NCI-H2171 (cell line): ENCODE data around the gene GALNT17.

Experiments used
- DNase-seq: peaks from one replicate; lab custom pipeline; 2025; lab: John Stamatoyannopoulos, UW

GALNT17 gene

DNA sequence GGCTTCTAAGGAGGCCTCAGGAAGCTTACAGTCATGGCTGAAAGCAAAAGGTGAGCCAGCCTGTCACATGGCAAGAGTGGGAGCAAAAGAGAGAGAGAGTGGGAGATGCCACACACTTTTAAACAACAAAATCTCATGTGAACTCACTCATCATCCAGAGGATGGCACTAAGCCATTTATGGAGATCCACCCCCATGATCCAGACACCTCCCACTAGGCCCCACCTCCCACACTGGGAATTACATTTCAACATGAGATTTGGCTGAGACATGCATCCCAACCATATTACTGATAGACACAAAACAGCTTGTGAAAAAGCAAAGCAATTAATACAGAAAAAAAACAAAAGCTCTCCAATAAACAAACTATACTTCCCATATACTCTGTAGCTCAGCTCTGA lies 210.3 kb downstream of the GALNT17 start:
- DNase-seq: no peak

- no peak for DNase-seq
Observed at GRCh38 chr7:71343039-71343438, 211.1 kb downstream of the GALNT17 start.

GRCh38 chr7:71343892-71344291 lies 211.9 kb downstream of the GALNT17 start:
- DNase-seq: no peak

DNA sequence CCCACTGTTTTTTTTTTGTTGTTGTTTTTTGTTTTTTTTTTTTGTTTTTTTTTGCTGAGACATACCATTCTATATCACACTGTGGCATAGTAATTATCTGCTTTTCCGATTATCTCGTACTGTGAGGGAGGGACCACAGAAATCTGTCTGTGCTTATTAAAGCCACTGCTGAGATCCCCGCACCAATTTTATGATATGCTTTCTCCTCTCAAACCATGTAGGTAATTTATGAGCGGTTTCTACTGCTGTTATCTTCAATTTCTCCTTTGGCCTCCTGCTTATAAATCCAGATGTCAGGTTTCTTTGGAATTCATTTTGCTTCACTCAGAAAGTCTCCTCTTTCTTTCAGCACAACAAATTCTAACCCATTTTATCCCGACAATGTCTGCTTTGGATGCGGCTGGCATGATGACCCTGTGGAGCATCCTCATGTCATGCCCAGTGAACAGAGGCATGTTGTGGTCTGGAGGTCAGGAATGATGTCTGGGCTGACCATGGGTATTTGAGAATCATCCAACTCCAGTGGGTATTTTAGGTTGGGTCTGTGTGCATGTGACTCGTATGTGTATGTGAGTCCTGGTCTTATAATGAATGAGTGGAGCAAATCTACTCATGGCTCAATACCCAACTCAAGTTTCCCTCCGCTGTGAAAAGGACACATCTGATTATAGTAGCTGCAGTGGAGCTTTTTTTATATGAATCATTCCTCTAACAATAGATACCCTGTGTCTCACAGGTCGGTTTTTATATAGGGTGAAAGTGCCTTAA lies 213.4 kb downstream of the GALNT17 start:
- no peak for DNase-seq

GRCh38 chr7:71348821-71349681 lies 217.1 kb downstream of the GALNT17 start:
- peak; percentile 52 for DNase-seq

DNA sequence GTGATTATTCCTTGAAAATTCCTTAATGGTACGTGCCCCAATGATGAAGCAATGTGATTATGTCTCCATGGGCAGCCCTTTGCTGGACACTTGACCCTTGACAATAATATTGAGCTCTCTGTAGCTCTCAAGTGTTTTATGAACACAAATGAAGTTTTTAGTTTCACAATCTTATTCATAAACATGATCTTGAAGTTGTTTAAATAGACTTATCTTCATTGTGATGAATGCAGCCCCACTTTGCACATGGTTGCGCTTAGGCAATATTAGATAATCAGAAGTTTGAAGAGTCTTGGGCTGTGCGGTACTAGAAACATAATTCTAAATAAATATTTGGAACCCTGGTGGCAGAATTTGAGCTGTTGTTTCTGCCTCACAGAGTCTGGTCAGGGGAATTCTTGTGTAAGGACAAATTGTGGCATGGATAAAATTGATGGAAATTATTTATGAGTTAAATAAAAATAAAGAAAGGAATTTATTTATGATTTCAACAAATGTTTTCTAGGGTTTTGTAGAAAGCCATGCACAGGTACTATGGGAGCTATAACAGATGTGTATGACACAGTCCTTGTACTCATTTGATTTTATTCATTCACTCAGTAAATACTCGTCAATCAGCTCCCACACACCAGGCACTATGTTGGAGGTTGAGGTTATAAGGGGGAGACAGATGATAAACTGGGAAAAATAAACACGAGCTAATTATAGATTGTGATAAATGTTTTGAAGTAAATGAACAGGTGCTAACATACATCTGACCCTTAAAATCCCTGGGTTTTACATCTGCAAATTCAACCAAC lies 217.9 kb downstream of the GALNT17 start:
- no peak for DNase-seq

DNA sequence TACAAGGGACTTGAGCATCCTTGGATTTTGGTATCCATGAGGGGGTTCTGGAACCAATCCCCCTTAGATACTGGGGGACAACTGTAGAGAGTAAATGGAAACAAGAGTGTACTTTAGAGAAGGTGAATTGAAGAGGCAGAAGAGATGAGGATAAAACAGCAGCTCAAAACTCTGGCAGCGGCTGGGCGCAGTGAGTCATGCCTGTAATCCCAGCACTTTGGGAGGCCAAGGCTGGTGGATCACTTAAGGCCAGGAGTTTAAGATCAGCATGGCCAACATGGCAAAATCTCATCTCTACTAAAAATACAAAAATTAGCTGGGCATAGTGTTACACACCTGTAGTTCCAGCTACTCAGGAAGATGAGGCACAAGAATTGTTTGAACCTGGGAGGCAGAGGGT lies 218.7 kb downstream of the GALNT17 start:
- DNase-seq: no peak

GRCh38 chr7:71354716-71355115 lies 222.8 kb downstream of the GALNT17 start:
- no peak for DNase-seq

GRCh38 chr7:71361451-71362032 lies 229.6 kb downstream of the GALNT17 start:
- no peak for DNase-seq

DNA sequence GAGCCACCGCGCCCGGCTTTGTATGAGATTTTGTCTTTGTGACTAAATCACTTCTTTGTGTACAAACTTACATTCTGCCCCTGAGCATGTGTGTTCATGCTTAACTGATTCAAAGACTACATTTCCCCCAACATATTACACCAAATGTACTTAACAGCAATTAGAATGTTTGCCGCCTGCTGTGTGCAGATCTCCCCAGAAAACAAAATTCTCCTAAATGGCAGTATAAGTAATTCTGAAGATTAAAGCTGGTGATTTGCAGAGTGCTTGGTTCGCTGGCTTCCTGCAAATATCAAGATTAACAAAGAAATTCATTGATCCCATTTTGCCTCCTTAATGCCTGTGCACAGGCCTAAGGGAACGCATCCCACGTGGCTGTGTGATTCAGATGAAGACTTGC lies 230.3 kb downstream of the GALNT17 start:
- DNase-seq: no peak

DNA sequence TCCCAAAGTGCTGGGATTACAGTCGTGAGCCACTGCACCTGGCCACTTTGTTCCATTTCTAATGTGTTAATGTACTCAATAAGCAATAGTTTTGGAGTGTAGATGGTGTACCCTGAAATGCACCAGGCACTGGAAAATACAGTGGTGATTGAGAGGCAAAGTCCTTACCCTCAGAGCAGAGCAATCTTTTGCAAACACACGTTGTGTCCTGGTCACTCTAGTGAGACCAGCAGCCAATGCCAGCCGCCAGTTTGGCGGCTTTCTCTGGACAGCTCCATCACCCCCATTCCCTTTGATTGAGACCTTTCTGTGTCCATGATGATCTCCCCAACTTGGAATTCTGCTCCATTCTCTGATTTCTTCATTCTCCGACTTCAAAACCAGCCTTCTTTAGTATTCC lies 231.3 kb downstream of the GALNT17 start:
- no peak for DNase-seq

- DNase-seq: no peak
Observed at GRCh38 chr7:71363627-71364026, 231.7 kb downstream of the GALNT17 start.

- DNase-seq: no peak
Observed at GRCh38 chr7:71364551-71364950, 232.6 kb downstream of the GALNT17 start.

GRCh38 chr7:71372991-71373390 lies 241.0 kb downstream of the GALNT17 start:
- DNase-seq: no peak

DNA sequence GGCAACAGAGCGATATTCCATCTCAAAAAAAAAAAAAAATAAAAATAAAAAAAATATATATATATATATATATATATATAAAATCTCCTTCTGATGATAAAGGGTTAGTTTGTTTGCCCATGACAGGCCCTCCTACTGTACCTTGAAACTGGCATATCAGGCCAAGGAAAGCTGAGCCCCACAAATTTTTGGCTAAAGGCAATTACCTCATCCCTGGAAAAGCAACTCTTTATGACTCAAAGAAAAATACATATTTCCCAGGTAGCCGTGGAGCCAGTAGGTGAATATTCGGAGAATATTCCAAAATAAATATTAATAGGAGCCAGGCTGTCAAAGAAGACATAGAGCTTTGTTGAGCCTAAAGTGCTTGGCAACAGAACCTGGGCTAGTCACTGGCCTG lies 245.1 kb downstream of the GALNT17 start:
- DNase-seq: no peak

- no peak for DNase-seq
Observed at GRCh38 chr7:71377469-71377868, 245.5 kb downstream of the GALNT17 start.

DNA sequence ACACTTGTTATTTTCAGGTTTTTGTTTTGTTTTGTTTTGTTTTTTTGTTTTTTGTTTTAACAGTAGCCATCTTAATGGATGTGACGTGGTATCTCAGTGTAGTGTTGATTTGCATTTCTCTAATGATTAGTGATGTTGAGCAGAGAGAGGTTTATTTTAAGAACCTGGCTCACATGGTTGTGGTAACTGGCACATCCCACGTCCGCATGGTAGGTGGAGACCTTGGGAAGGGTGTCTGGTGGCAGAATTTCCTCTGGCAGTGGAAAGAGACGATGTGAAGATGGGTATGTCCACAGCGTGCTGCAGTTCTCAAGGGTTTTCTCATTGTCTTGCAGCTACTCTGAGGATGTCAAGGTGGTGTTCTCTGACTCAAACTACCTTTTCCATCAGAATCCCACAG lies 252.2 kb downstream of the GALNT17 start:
- DNase-seq: no peak

DNA sequence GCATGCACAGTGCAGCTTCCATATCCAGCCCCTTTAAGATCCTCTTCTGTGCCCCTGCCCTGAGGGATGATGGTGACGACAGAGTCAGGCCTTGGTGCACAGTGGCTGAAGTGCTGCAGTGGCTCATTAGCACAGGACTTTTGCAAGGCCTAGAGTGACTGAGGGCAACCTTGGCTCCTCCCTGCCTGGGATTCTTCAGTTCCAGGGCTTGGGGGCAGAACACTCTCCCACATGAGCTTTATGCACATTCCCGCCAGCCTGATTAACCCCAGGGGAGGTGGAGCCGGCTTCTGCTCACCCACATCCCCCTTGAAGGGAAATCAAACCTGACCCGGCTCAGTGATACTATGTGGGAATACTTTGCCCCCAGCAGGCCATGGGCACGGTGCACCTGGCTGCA lies 253.4 kb downstream of the GALNT17 start:
- no peak for DNase-seq

DNA sequence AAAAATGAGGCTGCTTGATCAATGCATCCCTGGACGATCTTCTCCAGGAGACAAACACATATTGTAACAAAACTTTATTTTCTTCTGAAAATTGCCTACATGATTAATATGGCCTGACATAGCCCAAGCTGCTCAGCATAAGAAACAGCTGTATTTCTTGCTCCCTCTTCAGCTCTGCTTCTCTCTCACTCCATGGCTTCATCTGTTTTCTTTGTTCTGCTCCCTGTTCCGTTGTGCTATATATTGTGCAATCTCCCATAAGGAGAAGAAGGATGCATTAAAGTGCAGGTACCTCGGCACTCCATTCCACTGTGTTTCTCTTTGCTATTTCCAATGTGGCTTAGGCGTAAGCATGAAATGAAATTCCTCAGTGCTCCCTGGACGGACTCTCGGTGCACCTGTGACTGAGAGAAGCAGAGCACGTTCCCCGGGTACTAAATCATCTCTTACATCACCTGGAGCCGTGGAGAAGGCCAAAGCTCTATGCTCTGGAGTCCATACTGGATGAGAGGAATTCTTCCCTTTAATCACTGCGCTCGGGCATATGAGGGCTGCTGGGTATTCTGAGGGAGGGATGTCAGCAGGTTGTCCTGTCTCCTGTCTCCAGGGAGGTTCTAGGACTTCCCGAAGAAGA lies 254.3 kb downstream of the GALNT17 start:
- no peak for DNase-seq

- DNase-seq: no peak
Observed at GRCh38 chr7:71388181-71388580, 256.2 kb downstream of the GALNT17 start.

- DNase-seq: no peak
Observed at GRCh38 chr7:71389976-71390375, 258.0 kb downstream of the GALNT17 start.

DNA sequence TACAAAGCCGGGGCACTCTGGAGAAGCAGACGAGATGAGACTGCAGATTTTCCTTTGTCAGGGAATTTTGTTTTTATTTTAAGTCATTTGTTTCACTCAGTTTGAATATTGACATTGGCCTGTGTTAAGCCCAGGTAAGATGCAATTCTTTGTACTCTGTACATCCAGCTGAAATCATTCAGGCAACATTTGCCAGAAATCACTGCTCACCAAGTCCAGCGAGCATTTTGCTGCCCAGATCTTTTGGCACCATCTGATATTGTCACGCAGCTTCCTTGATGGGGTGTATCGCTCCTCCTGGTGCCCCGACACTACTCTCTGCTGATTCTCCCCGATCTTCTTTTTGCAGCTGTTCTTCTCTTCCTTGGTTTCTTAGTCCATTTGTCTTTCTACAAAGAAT lies 261.7 kb downstream of the GALNT17 start:
- no peak for DNase-seq
